Smooth muscle cell (in vitro differentiated cells): ENCODE measurements around the gene CHRNG. TPM values are rescaled to one million over a fixed set of nuclear protein-coding genes. Genes with fewer than 3 reads are reported as not detected.

Experiments used
- DNase-seq: peaks from one replicate; lab custom pipeline; 2025; ENCODE audit not compliant: unreplicated experiment; lab: John Stamatoyannopoulos, UW
- H2AFZ ChIP-seq: fragments of 200-600 bp; sonication (generic); 2 replicates; pipeline ENCODE4 v1.6.0; 2016; ENCODE audit warnings: antibody characterized with exemption, low read depth, mild to moderate bottlenecking
- H3F3A ChIP-seq: fragments of 200-600 bp; sonication (generic); 2 replicates; pipeline ENCODE4 v1.6.0; 2017; ENCODE audit warnings: antibody characterized with exemption, low read depth
- H3K27ac ChIP-seq: fragments of 200-600 bp; sonication (generic); 2 replicates; pipeline ENCODE4 v1.5.1; 2016; ENCODE audit warnings: low read depth, mild to moderate bottlenecking
- H3K27me3 ChIP-seq: fragments of 200-600 bp; sonication (generic); 2 replicates; pipeline ENCODE4 v1.6.1; 2016; ENCODE audit warnings: low read depth, mild to moderate bottlenecking
- H3K36me3 ChIP-seq: fragments of 200-600 bp; sonication (generic); 2 replicates; pipeline ENCODE4 v1.5.1; 2016; ENCODE audit warnings: low read depth
- H3K4me1 ChIP-seq: fragments of 200-600 bp; sonication (generic); 2 replicates; pipeline ENCODE4 v1.5.1; 2016; ENCODE audit warnings: low read depth
- H3K4me2 ChIP-seq: fragments of 200-600 bp; sonication (generic); 2 replicates; pipeline ENCODE4 v1.6.0; 2016; ENCODE audit warnings: mild to moderate bottlenecking
- H3K4me3 ChIP-seq: fragments of 200-600 bp; sonication (generic); 2 replicates; pipeline ENCODE4 v1.5.1; 2016; ENCODE audit warnings: mild to moderate bottlenecking
- H3K79me2 ChIP-seq: fragments of 200-600 bp; sonication (generic); 2 replicates; pipeline ENCODE4 v1.6.0; 2016; ENCODE audit warnings: low read depth, mild to moderate bottlenecking
- H3K9ac ChIP-seq: fragments of 200-600 bp; sonication (generic); 2 replicates; pipeline ENCODE4 v1.6.0; 2016; ENCODE audit warnings: low read depth
- H3K9me3 ChIP-seq: fragments of 200-600 bp; sonication (generic); replicated peaks from 2 replicates; pipeline ENCODE4 v1.5.1; 2016; ENCODE audit warnings: low read depth
- H4K20me1 ChIP-seq: fragments of 200-600 bp; sonication (generic); 2 replicates; pipeline ENCODE4 v1.6.0; 2016; ENCODE audit warnings: low read depth
- CTCF ChIP-seq: fragments of 200-600 bp; sonication (generic); IDR thresholded peaks from 2 replicates; pipeline ENCODE4 v1.5.1; 2017; ENCODE audit warnings: borderline replicate concordance, mild to moderate bottlenecking, antibody characterized with exemption; ENCODE audit not compliant: insufficient read depth, poor library complexity, severe bottlenecking
- WGBS: methylation state at CpG from one replicate; pipeline ENCODE4 v1.1.7; 2016; ENCODE audit warnings: low lambda C conversion rate; 5-methylcytosine and 5-hydroxymethylcytosine counted together
- polyA plus RNA-seq: library from polyadenylated mRNA; unstranded; fragments of >200 nt; fragmentation: Nextera tagmentation; extraction: Ambion mirVana; gene quantifications from 2 replicates; pipeline ENCODE4 v1.2.1, GENCODE V29; 2016
- total RNA-seq: library from RNA; depleted of rRNA; stranded (reverse); fragments of >200 nt; gene quantifications from 2 replicates; pipeline ENCODE4 v1.2.3, GENCODE V29; 2014

Gene CHRNG
- total and polyA plus RNA-seq, 2 experiments from 2014 or later = not detected

GRCh38 chr2:232542715-232543467, 3.4 kb downstream of the CHRNG start:
- no peak overlapping the region for H2AFZ ChIP-seq
- 94% methylated on average over 20 of the region's 20 CpGs for WGBS
- no peaks in the 10 kb centered on the region for H3K27me3 ChIP-seq
- peaks cover 7% of the 10 kb centered on the region for H4K20me1 ChIP-seq
- H3K9ac ChIP-seq = no peak overlapping the region
- no peak overlapping the region for H3K4me2 ChIP-seq
- no peaks in the 10 kb centered on the region for H3F3A ChIP-seq
- DNase-seq = no peak
- H3K9me3 ChIP-seq = no peaks in the 10 kb centered on the region
- no peak for TF ChIP-seq CTCF
- H3K4me3 ChIP-seq = no peak overlapping the region
- H3K27ac ChIP-seq = no peak overlapping the region
- peaks cover 6% of the 10 kb centered on the region for H3K4me1 ChIP-seq
- no peaks in the 10 kb centered on the region for H3K36me3 ChIP-seq
- H3K79me2 ChIP-seq = peaks cover 6% of the 10 kb centered on the region

- H3K27me3 ChIP-seq = no peaks in the 10 kb centered on the region
- H3K9ac ChIP-seq = no peak overlapping the region
- peaks cover 6% of the 10 kb centered on the region for H3K4me1 ChIP-seq
- no peaks in the 10 kb centered on the region for H3F3A ChIP-seq
- H3K36me3 ChIP-seq = no peaks in the 10 kb centered on the region
- peaks cover 7% of the 10 kb centered on the region for H4K20me1 ChIP-seq
- H3K9me3 ChIP-seq = no peaks in the 10 kb centered on the region
- no peak overlapping the region for H3K4me2 ChIP-seq
- H3K4me3 ChIP-seq = no peak overlapping the region
- 94% methylated on average over 14 of the region's 14 CpGs for WGBS
- no peak overlapping the region for H3K27ac ChIP-seq
- no peak overlapping the region for H2AFZ ChIP-seq
- H3K79me2 ChIP-seq = peaks cover 11% of the 10 kb centered on the region
- DNase-seq = no peak
- TF ChIP-seq CTCF = no peak
These were observed 4.0 kb downstream of the CHRNG start for GRCh38 chr2:232543491-232543890.

GRCh38 chr2:232543928-232544631, 4.6 kb downstream of the CHRNG start:
- no peaks in the 10 kb centered on the region for H3K36me3 ChIP-seq

More at GRCh38 chr2:232543928-232544631, 4.6 kb downstream of the CHRNG start:
- H3K9ac ChIP-seq = no peak overlapping the region
- peaks cover 6% of the 10 kb centered on the region for H3K4me1 ChIP-seq
- H2AFZ ChIP-seq = no peak overlapping the region
- no peak overlapping the region for H3K4me2 ChIP-seq
- DNase-seq = no peak
- no peak overlapping the region for H3K4me3 ChIP-seq
- TF ChIP-seq CTCF = no peak
- 93% methylated on average over 19 of the region's 19 CpGs for WGBS
- H4K20me1 ChIP-seq = peaks cover 7% of the 10 kb centered on the region
- H3F3A ChIP-seq = no peaks in the 10 kb centered on the region
- H3K27me3 ChIP-seq = no peaks in the 10 kb centered on the region
- peaks cover 17% of the 10 kb centered on the region for H3K79me2 ChIP-seq
- H3K27ac ChIP-seq = no peak overlapping the region
- no peaks in the 10 kb centered on the region for H3K9me3 ChIP-seq
